Measurements from ENCODE around the gene VEZF1.
A peak's percentile ranks its signal among the peaks of the same experiment; 100 is the strongest.
"Not testable (repeated sequence)": the region's sequence is repeated elsewhere in the genome, so short reads cannot be mapped to it uniquely, and the experiment has no call there.

Gene VEZF1

GRCh38 chr17:57972151-57972550 lies 15.9 kb downstream of the VEZF1 start:
- no peak for DNase-seq

- no peak for DNase-seq
Measured at GRCh38 chr17:57971572-57971971, 16.5 kb downstream of the VEZF1 start.

DNA sequence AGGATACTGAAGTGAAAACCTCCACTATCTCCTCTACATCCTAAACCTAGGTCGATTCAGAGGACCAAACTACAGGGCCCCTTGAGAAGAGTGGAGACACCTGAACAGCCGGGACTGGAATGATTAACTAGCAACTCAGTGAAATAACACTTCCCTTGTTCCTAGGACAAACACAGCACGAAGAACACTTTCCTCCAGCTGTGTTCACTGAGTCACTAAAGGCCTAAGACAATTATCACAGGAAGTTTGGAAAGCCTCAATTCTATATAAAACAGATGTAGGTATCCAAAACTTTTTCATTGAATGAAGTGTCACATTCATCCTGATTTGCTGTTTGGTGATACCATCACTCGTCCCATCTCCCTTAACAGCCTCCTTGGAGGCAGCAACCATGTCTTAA lies 17.3 kb downstream of the VEZF1 start:
- no peak for DNase-seq

DNA sequence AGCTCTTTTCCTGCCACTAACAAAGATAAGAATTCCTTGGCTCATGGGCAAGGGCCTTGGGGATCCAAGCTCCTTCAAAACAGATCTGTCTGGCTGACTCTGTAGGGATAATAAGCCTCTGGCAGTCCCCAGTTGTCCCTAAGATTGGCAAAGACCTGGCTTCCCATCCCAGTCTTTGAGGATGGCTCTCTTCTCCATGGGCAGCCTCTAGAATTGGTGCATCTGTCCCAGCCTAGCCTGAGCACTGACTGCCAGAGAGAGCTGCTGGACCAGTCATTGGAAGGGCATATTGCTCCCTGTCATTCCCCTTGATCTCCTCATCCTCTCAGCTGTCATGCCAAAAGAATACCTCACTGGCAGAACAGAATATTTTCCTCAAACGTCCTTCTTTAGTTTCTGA lies 19.6 kb downstream of the VEZF1 start:
- DNase-seq, result no peak

DNA sequence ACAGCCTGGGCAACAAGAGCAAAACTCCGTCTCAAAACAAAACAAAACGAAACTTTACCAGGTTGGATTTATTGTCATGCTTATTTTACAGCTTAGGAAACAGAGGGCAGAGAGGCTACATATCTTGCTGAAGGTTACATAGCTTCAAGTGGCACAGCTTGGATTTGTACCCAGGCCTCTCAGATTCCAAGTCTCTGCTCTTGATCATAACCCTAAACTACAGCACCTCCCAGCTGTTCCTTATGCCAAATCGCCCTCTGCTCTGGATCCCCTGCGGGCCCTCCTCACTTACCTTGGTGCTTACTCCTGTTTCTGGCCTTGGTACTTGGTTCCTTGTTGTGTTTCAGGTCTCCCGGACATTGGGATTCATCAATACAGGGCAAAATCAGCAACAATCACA lies 21.2 kb downstream of the VEZF1 start:
- no peak for DNase-seq

DNA sequence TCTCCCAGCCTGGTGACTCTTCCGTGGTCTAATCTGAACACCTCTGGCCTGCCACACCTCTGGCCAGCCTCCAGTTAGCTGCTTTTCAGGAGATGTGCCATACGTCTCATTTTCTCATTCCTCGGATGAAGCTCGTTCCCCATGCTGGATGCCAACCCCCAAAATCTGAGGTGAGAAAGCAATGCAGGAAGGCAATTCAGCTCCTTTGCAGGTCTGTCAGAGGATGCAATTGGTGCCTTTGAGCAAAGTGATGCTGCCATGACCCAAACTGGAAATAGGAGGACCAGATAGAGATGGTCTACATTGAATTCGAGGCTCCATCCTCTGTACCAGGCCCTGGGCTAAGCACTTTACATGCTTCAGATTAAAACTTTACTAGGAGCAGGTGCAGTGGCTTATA lies 21.8 kb downstream of the VEZF1 start:
- DNase-seq, result no peak

DNA sequence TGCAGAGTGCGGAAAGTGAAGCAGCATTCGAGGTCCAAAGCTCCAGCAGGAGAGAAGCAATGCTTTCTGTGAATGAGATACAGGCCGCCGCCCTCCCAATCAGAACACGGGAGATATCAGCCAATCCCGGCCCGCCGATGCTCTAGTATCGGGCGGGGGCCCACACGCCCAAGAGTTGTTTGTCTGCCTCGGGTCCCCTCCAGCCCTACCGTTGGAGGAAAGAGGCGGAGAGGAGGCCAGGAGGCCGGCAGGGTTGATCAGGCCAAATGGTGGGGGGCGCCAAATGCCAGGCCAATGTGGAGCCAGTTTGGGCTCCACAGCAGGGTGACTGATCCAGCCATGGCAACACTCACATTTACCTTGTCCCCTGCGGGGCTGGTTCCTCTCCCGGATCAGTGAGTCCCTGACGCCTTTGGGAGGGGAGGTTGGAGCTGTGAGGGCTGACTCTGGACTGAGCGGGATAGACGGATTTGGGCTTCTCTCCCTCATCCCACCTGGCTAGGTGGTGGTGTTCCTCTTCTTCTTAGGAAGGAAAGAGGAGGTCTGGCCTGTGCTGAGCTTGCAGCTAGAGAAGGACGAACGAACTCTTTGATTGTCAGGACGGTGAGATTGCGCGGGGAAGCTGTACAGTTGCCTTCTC lies 22.4 kb downstream of the VEZF1 start:
- DNase-seq, result no peak

DNA sequence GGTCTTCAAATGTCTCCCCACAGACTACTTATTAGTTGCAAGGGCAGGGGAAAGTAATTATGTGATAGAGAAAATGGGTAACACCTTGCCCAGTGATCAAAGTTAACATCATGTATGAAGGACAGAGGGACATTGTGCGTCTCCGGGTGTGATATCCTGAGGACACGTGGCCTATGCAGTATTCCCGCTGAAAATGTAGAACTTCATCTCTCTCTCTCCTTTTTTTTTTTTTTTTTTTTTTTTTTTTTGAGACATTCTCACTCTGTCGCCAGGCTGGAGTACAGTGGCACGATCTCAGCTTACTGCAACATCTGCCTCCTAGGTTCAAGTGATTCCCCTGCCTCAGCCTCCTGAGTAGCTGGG lies 24.9 kb downstream of the VEZF1 start:
- DNase-seq, result no peak

DNA sequence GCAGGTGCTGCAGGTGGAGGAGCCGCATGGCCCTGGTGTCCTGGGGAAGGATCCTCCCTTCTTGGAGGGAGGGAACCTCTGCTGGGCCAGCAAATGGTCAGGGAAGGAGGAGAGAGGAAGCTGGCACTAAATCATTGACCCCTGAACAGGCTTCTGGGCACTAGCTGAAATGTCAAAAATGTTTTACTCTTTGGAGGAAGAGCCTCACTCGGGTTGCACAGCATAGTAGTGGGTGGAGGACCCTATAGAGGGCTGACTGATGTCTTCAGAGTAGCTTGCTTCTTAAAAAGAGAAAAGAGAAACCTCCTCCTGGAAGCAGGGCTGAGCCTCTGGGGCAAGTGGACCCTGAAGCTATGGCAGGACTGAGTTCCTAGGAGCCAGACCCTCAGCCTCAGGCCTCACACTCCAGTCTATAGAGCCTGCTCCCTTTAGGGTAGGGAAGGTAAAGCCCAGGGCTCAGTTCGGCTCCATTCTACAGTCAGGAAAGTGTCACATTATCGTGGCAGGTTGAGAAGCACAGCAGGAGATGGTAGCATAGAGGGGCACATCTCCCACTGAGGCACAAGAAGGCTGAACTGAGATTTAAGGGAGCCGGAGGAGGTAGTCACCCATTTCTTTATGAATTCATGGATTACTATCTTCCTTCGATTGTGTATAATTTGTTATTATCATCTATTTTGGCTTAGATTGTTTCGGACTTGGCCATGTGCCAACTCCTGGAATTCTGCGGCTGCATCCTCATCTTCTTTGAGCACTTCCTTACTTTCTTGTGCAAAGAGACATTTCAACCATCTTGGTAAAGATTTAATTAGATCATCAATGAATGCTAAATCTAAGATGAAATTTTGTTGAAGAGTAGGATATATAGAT lies 25.5 kb downstream of the VEZF1 start:
- DNase-seq, result no peak

GRCh38 chr17:57959929-57960328 lies 28.1 kb downstream of the VEZF1 start:
- no peak for DNase-seq

DNA sequence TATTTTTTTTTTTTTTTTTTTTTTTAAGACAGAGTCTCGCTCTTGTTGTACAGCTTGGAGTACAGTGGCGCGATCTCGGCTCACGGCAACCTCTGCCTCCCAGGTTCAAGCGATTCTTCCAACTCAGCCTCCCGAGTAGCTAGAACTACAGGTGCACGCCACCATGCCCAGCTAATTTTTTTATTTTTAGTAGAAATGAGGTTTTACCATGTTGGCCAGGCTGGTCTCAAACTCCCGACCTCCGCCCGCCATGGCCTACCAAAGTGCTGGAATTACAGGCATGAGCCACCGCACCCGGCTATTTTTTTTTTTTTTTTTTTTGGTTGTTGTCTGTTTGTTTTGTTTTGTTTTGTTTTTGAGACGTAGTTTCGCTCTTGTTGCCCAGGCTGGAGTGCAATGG lies 29.7 kb downstream of the VEZF1 start:
- not testable (repeated sequence) for DNase-seq

DNA sequence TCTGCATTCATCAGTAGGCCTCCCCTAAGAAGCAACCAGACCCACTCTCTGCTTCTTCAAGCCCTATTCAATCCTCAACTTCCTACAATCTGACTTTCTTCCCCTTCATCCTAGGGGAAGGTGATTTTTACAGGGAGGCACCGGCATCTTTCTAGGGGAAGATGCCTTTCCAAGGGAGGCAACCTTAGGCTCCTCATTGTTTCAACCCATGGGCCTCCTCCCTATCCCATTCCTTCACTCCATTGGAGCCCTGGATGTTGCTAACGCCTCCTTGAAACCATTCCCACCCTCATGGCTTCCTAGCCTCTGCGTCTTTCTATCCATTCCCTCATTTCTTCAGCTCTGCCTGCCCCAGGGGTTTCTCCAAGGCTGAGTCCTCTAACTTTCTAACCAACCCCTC lies 30.2 kb downstream of the VEZF1 start:
- no peak for DNase-seq

GRCh38 chr17:57957120-57957850 lies 30.8 kb downstream of the VEZF1 start:
- no peak for DNase-seq

GRCh38 chr17:57956291-57957119 lies 31.5 kb downstream of the VEZF1 start:
- no peak for DNase-seq

GRCh38 chr17:57955183-57955931 lies 32.7 kb downstream of the VEZF1 start, which contains the start of gene CUEDC1:
CUEDC1 (minus strand) TSS chr17:57955412; CDS start chr17:57885564, 69,848 bp downstream.
- peak; percentile 79 for DNase-seq

GRCh38 chr17:57954397-57955182 lies 33.5 kb downstream of the VEZF1 start:
- peak; percentile 66 for DNase-seq

- no peak for DNase-seq
Measured at GRCh38 chr17:57953705-57954396, 34.2 kb downstream of the VEZF1 start.

- DNase-seq, result no peak
Measured at GRCh38 chr17:57953219-57953618, 34.8 kb downstream of the VEZF1 start.

- no peak for DNase-seq
Measured at GRCh38 chr17:57949649-57950048, 38.4 kb downstream of the VEZF1 start.

All from 8988T (cell line).